Mesendoderm (in vitro differentiated cells): ENCODE measurements around the gene ANKDD1B.

ENCODE experiments used
- DNase-seq: peaks from one replicate; pipeline ENCODE4 v3.0.0; 2013
- H2AK5ac ChIP-seq: 2 replicates; pipeline ENCODE4 v1.6.1; 2013; ENCODE audit warnings: low read length, inconsistent platforms
- H2BK120ac ChIP-seq: 2 replicates; pipeline ENCODE4 v1.6.1; 2013; ENCODE audit warnings: low read depth, mild to moderate bottlenecking, low read length, moderate library complexity, mixed read lengths
- H2BK15ac ChIP-seq: replicated peaks from 2 replicates; pipeline ENCODE4 v1.6.1; 2013; ENCODE audit warnings: low read depth, mild to moderate bottlenecking, moderate library complexity
- H2BK5ac ChIP-seq: 2 replicates; pipeline ENCODE4 v1.6.1; 2013; ENCODE audit warnings: low read length, inconsistent platforms
- H3K18ac ChIP-seq: 2 replicates; pipeline ENCODE4 v1.6.1; 2013; ENCODE audit warnings: mild to moderate bottlenecking, low read length, mixed read lengths
- H3K23ac ChIP-seq: one replicate; pipeline ENCODE4 v1.6.1; 2013; ENCODE audit warnings: low read length
- H3K27ac ChIP-seq: 2 replicates; pipeline ENCODE4 v1.5.1; 2013; ENCODE audit warnings: low read depth, mild to moderate bottlenecking, inconsistent platforms, low read length, moderate library complexity
- H3K27me3 ChIP-seq: 2 replicates; pipeline ENCODE4 v1.6.1; 2013; ENCODE audit warnings: low read length, control low read depth, mild to moderate bottlenecking, inconsistent platforms; ENCODE audit not compliant: insufficient read depth, poor library complexity
- H3K36me3 ChIP-seq: 2 replicates; pipeline ENCODE4 v1.6.1; 2013; ENCODE audit warnings: low read length, inconsistent platforms; ENCODE audit not compliant: control insufficient read depth, insufficient read depth
- H3K4ac ChIP-seq: one replicate; pipeline ENCODE4 v1.6.1; 2013; ENCODE audit warnings: low read depth, mild to moderate bottlenecking, low read length, moderate library complexity
- H3K4me1 ChIP-seq: 2 replicates; pipeline ENCODE4 v1.6.1; 2013; ENCODE audit warnings: low read depth, low read length, inconsistent platforms; ENCODE audit not compliant: control insufficient read depth
- H3K4me2 ChIP-seq: 2 replicates; pipeline ENCODE4 v1.6.1; 2013; ENCODE audit warnings: low read length
- H3K4me3 ChIP-seq: 2 replicates; pipeline ENCODE4 v1.5.1; 2013; ENCODE audit warnings: mild to moderate bottlenecking, low read length
- H3K56ac ChIP-seq: one replicate; pipeline ENCODE4 v1.6.1; 2013; ENCODE audit warnings: low read length
- H3K79me1 ChIP-seq: 2 replicates; pipeline ENCODE4 v1.6.1; 2013; ENCODE audit warnings: low read length, inconsistent platforms
- H3K79me2 ChIP-seq: 2 replicates; pipeline ENCODE4 v1.6.1; 2013; ENCODE audit warnings: mild to moderate bottlenecking, low read length; ENCODE audit not compliant: control insufficient read depth, insufficient read depth
- H3K9ac ChIP-seq: 2 replicates; pipeline ENCODE4 v1.6.1; 2013; ENCODE audit warnings: low read length, inconsistent platforms
- H4K5ac ChIP-seq: one replicate; pipeline ENCODE4 v1.6.1; 2013; ENCODE audit warnings: low read length
- H4K8ac ChIP-seq: one replicate; pipeline ENCODE4 v1.6.1; 2013; ENCODE audit warnings: low read depth, mild to moderate bottlenecking, control low read depth, low read length, moderate library complexity
- WGBS: extraction: QIAGEN DNeasy Blood & Tissue Kit; methylation state at CpG from one replicate; pipeline ENCODE4 v1.1.7; 2013; ENCODE audit warnings: low lambda C conversion rate, missing lambda C conversion rate; ENCODE audit not compliant: insufficient coverage; ENCODE audit errors: extremely low coverage; 5-methylcytosine and 5-hydroxymethylcytosine counted together

ANKDD1B gene

DNA sequence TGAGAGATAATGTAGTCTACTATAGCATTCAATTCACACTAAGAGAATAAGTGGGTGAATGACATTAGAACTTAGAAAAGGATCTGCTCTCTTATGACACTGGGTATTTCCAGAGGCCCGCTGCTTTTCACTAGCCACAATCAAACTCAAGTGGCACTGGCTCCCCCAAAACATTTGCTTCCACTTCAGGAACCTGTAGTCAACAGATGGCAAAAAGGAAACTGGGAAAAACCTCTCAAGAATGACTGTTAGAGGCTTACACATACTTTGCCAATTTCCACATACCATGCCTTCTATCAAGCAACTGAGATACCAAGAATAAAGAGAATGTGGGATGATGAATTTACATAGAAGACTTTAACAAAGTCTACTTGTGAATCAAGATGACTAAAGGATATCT is 94.8 kb downstream of the ANKDD1B start:
- Histone ChIP-seq H3K9ac (no peak overlapping the region), H3K56ac (no peak overlapping the region), H3K4ac (no peak overlapping the region), H3K23ac (no peak overlapping the region), H3K79me2 (no peaks in the 10 kb centered on the region), H3K79me1 (no peaks in the 10 kb centered on the region), H3K4me2 (no peak overlapping the region), H3K36me3 (peaks cover 2% of the 10 kb centered on the region), H2BK15ac (no peak overlapping the region), H3K4me3 (no peak overlapping the region), H3K27me3 (no peaks in the 10 kb centered on the region), H2BK5ac (no peak overlapping the region), H2BK120ac (no peak overlapping the region), H3K18ac (no peak overlapping the region), H3K27ac (no peak overlapping the region), H4K8ac (no peak overlapping the region), H2AK5ac (no peak overlapping the region), H3K4me1 (no peaks in the 10 kb centered on the region), H4K5ac (no peak overlapping the region)
- DNase-seq, result no peak
- no CpG with 5 or more reads among the region's 1 CpG for WGBS

DNA sequence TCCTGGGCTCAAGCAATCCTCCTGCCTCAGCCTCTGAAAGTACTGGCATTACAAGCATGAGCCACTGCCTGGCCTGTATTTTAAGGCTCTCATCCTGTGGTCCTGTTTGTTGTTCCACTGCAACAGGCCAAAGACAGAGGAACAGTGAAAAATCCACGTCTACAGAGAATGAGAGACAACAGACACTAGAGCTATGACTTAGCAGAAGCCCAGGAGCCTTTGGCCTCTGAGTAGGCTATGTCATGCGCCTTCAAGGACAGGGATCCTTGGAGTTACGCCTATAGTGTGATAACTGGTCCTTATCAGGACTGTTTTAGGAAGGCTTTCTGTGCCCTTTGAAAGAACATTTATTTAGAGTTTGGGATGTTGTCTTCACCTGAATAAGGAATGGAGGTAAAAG is 95.5 kb downstream of the ANKDD1B start:
- no peak overlapping the region for H4K5ac ChIP-seq
- H3K4ac ChIP-seq, result no peak overlapping the region
- H3K56ac ChIP-seq, result no peak overlapping the region
- no peak overlapping the region for H3K27ac ChIP-seq
- no peak overlapping the region for H2BK120ac ChIP-seq
- H3K4me2 ChIP-seq, result no peak overlapping the region
- H3K79me1 ChIP-seq, result no peaks in the 10 kb centered on the region
- no peak overlapping the region for H3K4me3 ChIP-seq
- no peak overlapping the region for H3K23ac ChIP-seq
- no peak overlapping the region for H2BK15ac ChIP-seq
- no peak for DNase-seq
- H3K36me3 ChIP-seq, result peaks cover 2% of the 10 kb centered on the region
- H4K8ac ChIP-seq, result no peak overlapping the region
- no peak overlapping the region for H3K9ac ChIP-seq
- H2AK5ac ChIP-seq, result no peak overlapping the region
- no peaks in the 10 kb centered on the region for H3K27me3 ChIP-seq
- H3K18ac ChIP-seq, result no peak overlapping the region
- WGBS, result no CpG with 5 or more reads among the region's 3 CpGs
- H2BK5ac ChIP-seq, result no peak overlapping the region
- H3K79me2 ChIP-seq, result no peaks in the 10 kb centered on the region
- no peaks in the 10 kb centered on the region for H3K4me1 ChIP-seq

DNA sequence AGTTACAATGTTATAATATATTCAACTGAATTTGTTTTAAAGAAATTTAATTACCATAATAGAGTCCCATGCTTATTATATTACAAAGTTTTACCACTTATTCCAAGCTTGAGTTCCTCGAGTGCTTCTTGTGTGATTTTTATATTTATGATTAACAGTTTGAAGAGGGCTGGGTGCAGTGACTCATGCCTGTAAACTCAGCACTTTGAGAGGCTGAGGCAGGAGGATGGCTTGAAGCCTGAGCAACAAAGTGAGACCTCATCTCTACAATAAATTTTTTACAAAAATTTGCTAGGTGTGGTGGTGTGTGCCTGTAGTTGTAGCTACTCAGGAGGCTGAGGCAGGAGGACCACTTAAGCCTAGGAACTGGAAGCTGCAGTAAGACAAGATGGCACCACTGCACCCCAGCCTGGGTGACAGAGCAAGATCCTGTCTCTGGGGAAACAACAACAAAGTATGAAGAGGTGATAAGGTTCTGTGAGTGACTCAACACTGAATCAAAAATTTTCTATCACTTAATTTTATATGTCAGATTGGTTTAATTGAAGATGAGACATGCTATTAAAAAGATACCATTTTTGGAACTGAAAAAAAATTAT is 96.8 kb downstream of the ANKDD1B start:
- no peaks in the 10 kb centered on the region for H3K27me3 ChIP-seq
- H2AK5ac ChIP-seq, result no peak overlapping the region
- H2BK5ac ChIP-seq, result no peak overlapping the region
- H3K4me1 ChIP-seq, result no peaks in the 10 kb centered on the region
- no peak overlapping the region for H2BK15ac ChIP-seq
- no peaks in the 10 kb centered on the region for H3K36me3 ChIP-seq
- WGBS, result no CpG with 5 or more reads among the region's 1 CpG
- no peaks in the 10 kb centered on the region for H3K79me2 ChIP-seq
- no peak overlapping the region for H3K9ac ChIP-seq
- no peak overlapping the region for H4K8ac ChIP-seq
- no peak overlapping the region for H3K4me2 ChIP-seq
- no peak overlapping the region for H2BK120ac ChIP-seq
- H3K4me3 ChIP-seq, result no peak overlapping the region
- DNase-seq, result no peak
- no peak overlapping the region for H4K5ac ChIP-seq
- no peaks in the 10 kb centered on the region for H3K79me1 ChIP-seq
- no peak overlapping the region for H3K56ac ChIP-seq
- no peak overlapping the region for H3K4ac ChIP-seq
- no peak overlapping the region for H3K27ac ChIP-seq
- H3K18ac ChIP-seq, result no peak overlapping the region
- no peak overlapping the region for H3K23ac ChIP-seq

DNA sequence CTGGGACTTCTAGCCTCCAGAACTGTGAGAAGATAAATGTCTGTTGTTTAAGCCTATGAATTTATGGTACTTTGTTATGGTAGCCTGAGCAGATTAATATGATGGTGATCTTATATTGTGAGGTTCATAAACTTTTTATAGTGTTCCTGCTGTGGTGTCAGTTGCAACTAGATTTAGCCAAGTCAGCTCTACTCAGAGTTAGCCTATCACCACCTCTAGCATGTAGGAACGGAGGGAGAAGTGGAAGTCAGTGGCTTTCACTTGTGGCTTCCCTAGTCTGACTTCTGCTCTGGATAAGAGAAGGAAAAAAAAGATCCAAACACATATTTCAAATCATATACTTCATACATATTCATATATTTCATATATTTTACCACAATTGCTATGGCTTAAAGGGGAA is 99.4 kb downstream of the ANKDD1B start:
- Histone ChIP-seq H3K4me3 (no peak overlapping the region), H2BK15ac (no peak overlapping the region), H3K18ac (no peak overlapping the region), H3K27ac (no peak overlapping the region), H3K79me1 (peaks cover 6% of the 10 kb centered on the region), H2BK5ac (no peak overlapping the region), H3K4me1 (no peaks in the 10 kb centered on the region), H3K9ac (no peak overlapping the region), H3K23ac (no peak overlapping the region), H4K5ac (no peak overlapping the region), H3K56ac (no peak overlapping the region), H3K79me2 (peaks cover 2% of the 10 kb centered on the region), H3K36me3 (no peaks in the 10 kb centered on the region), H3K4me2 (no peak overlapping the region), H2AK5ac (no peak overlapping the region), H3K4ac (no peak overlapping the region), H3K27me3 (no peaks in the 10 kb centered on the region), H4K8ac (no peak overlapping the region), H2BK120ac (no peak overlapping the region)
- WGBS, result no CpG with 5 or more reads among the region's 1 CpG
- DNase-seq, result no peak

DNA sequence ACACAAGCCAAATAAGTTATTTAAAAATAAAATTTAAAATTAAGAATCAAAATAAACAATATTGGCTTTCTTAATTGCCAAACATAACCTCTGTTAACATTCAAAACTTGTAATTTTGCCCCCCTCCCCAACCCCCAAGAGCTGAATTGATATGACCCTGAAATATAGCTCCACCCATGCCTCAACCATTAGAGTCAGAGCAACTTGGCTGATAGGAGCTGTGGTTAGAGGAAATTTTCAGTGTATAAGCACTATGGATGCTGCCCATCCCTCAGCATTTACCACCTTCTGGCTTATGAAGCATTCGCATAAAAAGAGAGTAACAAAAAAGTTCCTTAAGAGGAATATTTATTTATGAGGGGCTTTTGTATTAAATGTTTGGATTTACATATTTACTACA is 99.9 kb downstream of the ANKDD1B start:
- Histone ChIP-seq H3K79me1 (peaks cover 8% of the 10 kb centered on the region), H4K5ac (no peak overlapping the region), H3K4me1 (no peaks in the 10 kb centered on the region), H2AK5ac (no peak overlapping the region), H2BK15ac (no peak overlapping the region), H3K4me2 (no peak overlapping the region), H2BK5ac (no peak overlapping the region), H3K9ac (no peak overlapping the region), H3K27ac (no peak overlapping the region), H3K18ac (no peak overlapping the region), H3K4me3 (no peak overlapping the region), H2BK120ac (no peak overlapping the region), H3K36me3 (no peaks in the 10 kb centered on the region), H4K8ac (no peak overlapping the region), H3K79me2 (peaks cover 5% of the 10 kb centered on the region), H3K56ac (no peak overlapping the region), H3K4ac (no peak overlapping the region), H3K27me3 (no peaks in the 10 kb centered on the region), H3K23ac (no peak overlapping the region)
- no CpG with 5 or more reads among the region's 1 CpG for WGBS
- no peak for DNase-seq

DNA sequence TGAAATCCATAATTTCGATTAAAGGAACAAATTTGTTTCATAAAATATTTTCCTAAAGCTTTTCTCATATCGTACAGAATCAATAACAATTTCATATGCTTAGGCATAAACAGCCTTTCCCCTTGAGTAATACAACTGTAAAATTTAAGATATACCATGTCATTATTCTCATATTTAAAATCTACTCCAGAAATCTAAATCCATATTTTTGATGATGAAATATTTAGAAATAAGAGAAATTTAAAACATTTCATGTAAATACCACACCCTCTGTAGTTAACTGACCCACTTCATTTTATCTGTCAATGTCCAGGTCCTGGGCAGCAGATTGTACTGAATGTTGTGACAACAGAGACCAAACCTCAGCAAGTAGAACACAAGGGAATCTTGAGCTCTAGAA is 100.8 kb downstream of the ANKDD1B start:
- H3K79me2 ChIP-seq, result peaks cover 5% of the 10 kb centered on the region
- no peak overlapping the region for H3K27ac ChIP-seq
- H2AK5ac ChIP-seq, result no peak overlapping the region
- no peak overlapping the region for H2BK120ac ChIP-seq
- no peak overlapping the region for H2BK15ac ChIP-seq
- H3K9ac ChIP-seq, result no peak overlapping the region
- H3K4me3 ChIP-seq, result no peak overlapping the region
- H3K4me1 ChIP-seq, result no peaks in the 10 kb centered on the region
- no peak overlapping the region for H4K5ac ChIP-seq
- no peak overlapping the region for H3K4me2 ChIP-seq
- WGBS, result no CpG with 5 or more reads among the region's 2 CpGs
- H3K79me1 ChIP-seq, result peaks cover 8% of the 10 kb centered on the region
- no peak overlapping the region for H2BK5ac ChIP-seq
- no peak for DNase-seq
- H4K8ac ChIP-seq, result no peak overlapping the region
- no peaks in the 10 kb centered on the region for H3K27me3 ChIP-seq
- H3K4ac ChIP-seq, result no peak overlapping the region
- H3K18ac ChIP-seq, result no peak overlapping the region
- H3K23ac ChIP-seq, result no peak overlapping the region
- H3K36me3 ChIP-seq, result no peaks in the 10 kb centered on the region
- no peak overlapping the region for H3K56ac ChIP-seq
